Gastroesophageal sphincter (tissue), 3 donors: ENCODE measurements around the gene DGKG.

Experiments used
- CTCF ChIP-seq, 4 experiments: fragments of 200-600 bp in 2 of 4; fragments of 450-650 bp in 2 of 4; sonication (generic) in 1 of 4; IDR thresholded peaks; one replicate each; pipeline ENCODE4 v1.5.1; 2017 to 2019; ENCODE audit warnings: antibody characterized with exemption in 4 of 4, mild to moderate bottlenecking in 2 of 4, moderate library complexity in 2 of 4
- POLR2A ChIP-seq, 2 donors: fragments of 450-650 bp; IDR thresholded peaks; one replicate each; pipeline ENCODE4 v1.6.1; 2017; ENCODE audit warnings: antibody characterized with exemption in 2 of 2, mild to moderate bottlenecking in 2 of 2, moderate library complexity in 1 of 2
- POLR2AphosphoS5 ChIP-seq: sonication (generic); formaldehyde crosslinking; IDR thresholded peaks from one replicate; pipeline ENCODE4 v1.6.1; 2017; ENCODE audit warnings: antibody characterized with exemption

- TF ChIP-seq POLR2A (IDR thresholded peaks at IDR 0.05) (no peak), CTCF (IDR thresholded peaks at IDR 0.05) (no peak), POLR2AphosphoS5 (no peak)
These were observed 232.8 kb downstream of the DGKG start for GRCh38 chr3:186129206-186129605.
